Common myeloid progenitor, CD34-positive (primary cell): Measurements from ENCODE around the gene ADIPOR2.

ENCODE experiments used
- CTCF ChIA-PET: fragments of 350-600 bp; sonication (Branson Sonifier 250); formaldehyde crosslinking; loops from one replicate; lab custom pipeline; 2021; ENCODE audit warnings: antibody characterized with exemption; lab: Charles Lee
- POLR2A ChIA-PET: fragments of 350-600 bp; sonication (Branson Sonifier 250); formaldehyde crosslinking; loops from one replicate; lab custom pipeline; 2021; ENCODE audit warnings: antibody characterized with exemption; lab: Charles Lee
- DNase-seq, 3 donors: peaks; one replicate each; pipeline versions ENCODE4 v3.0.0 to v3.0.0-alpha.2; 2013
- H3K27ac ChIP-seq, 2 experiments: 1 replicate in 1 of 2; 2 replicates in 1 of 2; pipeline ENCODE4 v1.7.0; 2013; ENCODE audit warnings: inconsistent platforms in 2 of 2, low read length in 2 of 2, mild to moderate bottlenecking in 2 of 2, low read depth in 1 of 2, moderate library complexity in 1 of 2; ENCODE audit not compliant: severe bottlenecking in 2 of 2, insufficient read depth in 1 of 2, poor library complexity in 1 of 2
- H3K27me3 ChIP-seq, 5 experiments: replicated peaks in 2 of 5; 1 replicate in 3 of 5; 2 replicates in 2 of 5; pipeline versions ENCODE4 v1.6.1 to v1.7.0; 2013; ENCODE audit warnings: low read length in 4 of 5, mild to moderate bottlenecking in 2 of 5, moderate library complexity in 2 of 5, inconsistent platforms in 1 of 5; ENCODE audit not compliant: insufficient read depth in 5 of 5, control insufficient read depth in 4 of 5
- H3K36me3 ChIP-seq, 4 experiments: 1 replicate in 2 of 4; 2 replicates in 2 of 4; pipeline versions ENCODE4 v1.6.1 to v1.7.0; 2013; ENCODE audit warnings: low read length in 3 of 4, control low read depth in 1 of 4, mild to moderate bottlenecking in 1 of 4; ENCODE audit not compliant: control insufficient read depth in 4 of 4, insufficient read depth in 4 of 4
- H3K4me1 ChIP-seq, 4 experiments: 1 replicate in 3 of 4; 2 replicates in 1 of 4; pipeline versions ENCODE4 v1.6.1 to v1.7.1; 2013; ENCODE audit warnings: low read length in 3 of 4, mild to moderate bottlenecking in 3 of 4, control low read depth in 1 of 4, inconsistent platforms in 1 of 4, moderate library complexity in 1 of 4; ENCODE audit not compliant: control insufficient read depth in 4 of 4, insufficient read depth in 4 of 4; ENCODE audit errors: control extremely low read depth in 1 of 4
- H3K4me3 ChIP-seq, 7 experiments: 1 replicate in 4 of 7; 2 replicates in 3 of 7; pipeline versions ENCODE4 v1.5.1 to v1.7.0; 2013; ENCODE audit warnings: mild to moderate bottlenecking in 7 of 7, low read length in 6 of 7, moderate library complexity in 6 of 7, inconsistent platforms in 2 of 7, low read depth in 2 of 7, control low read depth in 1 of 7; ENCODE audit not compliant: insufficient read depth in 4 of 7, control insufficient read depth in 1 of 7; ENCODE audit errors: extremely low read depth in 1 of 7
- H3K9me3 ChIP-seq, 5 experiments: 1 replicate in 4 of 5; 2 replicates in 1 of 5; pipeline versions ENCODE4 v1.6.1 to v1.7.1; 2013; ENCODE audit warnings: low read length in 4 of 5, mild to moderate bottlenecking in 2 of 5, inconsistent platforms in 1 of 5, low read depth in 1 of 5, moderate library complexity in 1 of 5; ENCODE audit not compliant: control insufficient read depth in 4 of 5, insufficient read depth in 2 of 5; ENCODE audit errors: control extremely low read depth in 1 of 5
- WGBS: methylation state at CpG from one replicate; pipeline ENCODE4 v1.1.5; 2013; ENCODE audit not compliant: insufficient coverage; 5-methylcytosine and 5-hydroxymethylcytosine counted together

The ADIPOR2 gene

DNA sequence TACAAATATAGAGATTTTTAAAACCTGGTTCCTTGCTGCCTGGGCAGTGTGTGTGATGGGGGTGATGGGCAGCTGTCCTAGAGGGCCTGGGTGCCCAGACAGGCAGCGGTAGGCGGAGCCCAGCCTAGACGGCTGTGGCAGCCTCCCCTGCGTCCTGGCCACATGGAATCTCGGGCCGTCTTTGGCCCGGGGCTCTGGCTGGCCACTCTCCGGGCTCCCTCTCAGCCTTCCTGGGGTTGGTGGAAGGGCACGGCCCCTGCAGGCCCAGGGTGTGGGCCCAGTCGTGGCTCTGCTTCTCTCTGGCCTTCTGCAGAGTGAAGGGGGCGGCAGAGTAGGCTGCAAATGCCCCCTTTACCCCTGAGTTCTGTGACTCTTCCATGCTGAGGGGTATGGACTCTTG is 131.8 kb downstream of the ADIPOR2 start:
- H3K27ac ChIP-seq = no peak overlapping the region
- peaks cover 0 to 42% (median 24%) of the 10 kb centered on the region in 5 experiments for H3K27me3 ChIP-seq
- 94% methylated on average over 10 of the region's 11 CpGs for WGBS
- no peaks in the 10 kb centered on the region for H3K36me3 ChIP-seq
- peaks cover 0 to 5% (median 2%) of the 10 kb centered on the region in 4 experiments for H3K4me1 ChIP-seq
- CTCF ChIA-PET = interaction anchor here (1.4 kb wide), 1 partner anchor 27 kb away, joined by 3 read pairs; no protein-coding TSS in a partner anchor
- POLR2A ChIA-PET = no interaction called here
- H3K4me3 ChIP-seq = no peak overlapping the region
- DNase-seq = no peak
- H3K9me3 ChIP-seq = no peaks in the 10 kb centered on the region

DNA sequence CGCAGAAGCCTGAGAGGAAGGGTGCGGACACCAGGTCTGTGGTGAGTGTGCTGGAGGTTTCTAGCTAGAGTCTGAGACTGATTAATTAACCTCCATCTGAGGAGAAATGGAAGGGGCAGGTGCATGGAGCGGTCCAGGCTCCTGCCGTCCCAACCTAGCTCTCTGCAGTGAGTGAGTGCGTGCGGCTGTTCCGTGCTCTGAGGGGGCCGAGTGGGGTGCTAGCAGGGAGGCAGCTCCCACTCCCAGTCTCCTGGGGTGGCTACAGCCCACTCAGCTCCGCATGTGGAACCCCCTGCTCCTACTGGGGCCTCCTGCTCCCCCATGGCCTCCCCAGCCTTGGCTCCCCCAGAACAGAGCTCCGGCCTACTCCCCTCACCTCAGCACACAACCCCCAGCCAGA is 132.4 kb downstream of the ADIPOR2 start:
- POLR2A ChIA-PET = no interaction called here
- no peak for DNase-seq
- Histone ChIP-seq H3K9me3 (no peaks in the 10 kb centered on the region), H3K36me3 (no peaks in the 10 kb centered on the region), H3K4me1 (peaks cover 0 to 5% (median 2%) of the 10 kb centered on the region in 4 experiments), H3K27ac (no peak overlapping the region), H3K27me3 (peaks cover 0 to 42% (median 24%) of the 10 kb centered on the region in 5 experiments), H3K4me3 (no peak overlapping the region)
- 96% methylated on average over 8 of the region's 10 CpGs for WGBS
- CTCF ChIA-PET = interaction anchor here (0.8 to 1.4 kb wide), 2 partner anchors 28 to 109 kb away, joined by 3 read pairs; no protein-coding TSS in a partner anchor

DNA sequence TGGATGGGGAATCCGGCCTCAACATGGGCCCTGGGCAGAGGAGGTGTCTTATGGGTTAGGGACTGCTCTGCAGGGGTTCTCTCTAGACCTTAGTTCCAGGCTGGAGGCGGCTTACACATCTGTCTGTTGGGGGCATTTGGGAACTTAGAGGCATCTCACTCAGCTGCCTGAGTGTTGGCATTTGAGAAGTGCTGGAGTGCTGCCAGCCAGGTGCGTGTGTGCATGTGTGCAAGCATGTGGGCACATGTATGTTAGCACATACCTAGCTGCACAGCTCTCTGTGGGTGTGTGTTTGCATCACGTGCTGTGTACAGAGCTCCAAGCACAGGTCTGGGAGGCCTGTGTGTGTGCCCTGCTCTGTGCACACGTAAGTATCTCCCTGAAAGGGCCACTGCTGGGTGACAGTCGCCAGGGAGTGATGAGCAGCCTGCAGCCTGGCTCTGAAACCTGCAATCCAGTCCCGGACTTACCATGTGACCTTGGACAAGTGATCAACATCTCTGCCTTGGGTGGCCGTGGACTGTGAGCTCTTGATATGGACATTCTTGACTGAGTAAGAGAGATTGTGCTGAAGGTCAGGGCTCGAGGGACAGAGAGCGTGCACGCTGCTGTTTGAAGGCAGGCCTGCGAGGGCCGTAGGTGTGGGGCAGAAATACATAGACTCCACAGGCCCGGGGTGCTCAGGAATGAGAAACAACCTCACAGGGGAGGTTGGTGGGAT is 134.7 kb downstream of the ADIPOR2 start:
- 97% methylated on average over 14 of the region's 14 CpGs for WGBS

DNA sequence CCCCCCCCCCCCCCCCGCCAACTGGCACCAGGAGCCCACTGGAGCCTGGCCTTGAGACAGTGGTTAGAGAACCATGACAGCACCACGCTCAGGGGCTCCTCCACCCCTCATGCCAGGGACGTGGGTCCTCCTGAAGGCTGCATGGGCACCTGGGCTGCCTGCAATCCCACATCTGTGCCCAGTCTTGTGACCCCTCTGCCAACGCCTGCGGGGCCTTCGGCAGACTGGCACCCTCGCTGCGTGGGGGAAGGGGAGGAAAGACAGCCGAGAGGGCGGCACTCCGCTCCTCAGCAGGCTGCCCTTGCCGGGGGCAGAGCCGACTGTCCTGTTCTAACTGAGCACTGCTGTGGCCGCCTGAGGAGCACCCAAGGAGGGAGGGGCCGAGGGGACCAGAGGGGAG is 135.5 kb downstream of the ADIPOR2 start:
- no peaks in the 10 kb centered on the region for H3K4me1 ChIP-seq
- ChIA-PET CTCF (interaction anchor here (1.5 kb wide), 1 partner anchor 28 kb away, joined by 3 read pairs; no protein-coding TSS in a partner anchor), POLR2A (no interaction called here)
- H3K4me3 ChIP-seq = no peak overlapping the region
- H3K27ac ChIP-seq = no peak overlapping the region
- H3K27me3 ChIP-seq = peaks cover 0 to 42% (median 18%) of the 10 kb centered on the region in 5 experiments
- WGBS = 89% methylated on average over 9 of the region's 15 CpGs
- no peaks in the 10 kb centered on the region for H3K36me3 ChIP-seq
- H3K9me3 ChIP-seq = no peaks in the 10 kb centered on the region
- no peak for DNase-seq

More for the DNA sequence above, 134.7 kb downstream of the ADIPOR2 start:
- H3K27me3 ChIP-seq = peaks cover 0 to 42% (median 16%) of the 10 kb centered on the region in 5 experiments
- CTCF ChIA-PET = interaction anchor here (1.0 to 1.5 kb wide), 2 partner anchors 27 to 114 kb away, joined by 3 to 4 read pairs; no protein-coding TSS in a partner anchor
- peaks cover 0 to 1% (median 0%) of the 10 kb centered on the region in 4 experiments for H3K4me1 ChIP-seq
- no peaks in the 10 kb centered on the region for H3K36me3 ChIP-seq
- no peaks in the 10 kb centered on the region for H3K9me3 ChIP-seq
- DNase-seq = no peak
- POLR2A ChIA-PET = no interaction called here
- H3K27ac ChIP-seq = no peak overlapping the region
- no peak overlapping the region for H3K4me3 ChIP-seq

DNA sequence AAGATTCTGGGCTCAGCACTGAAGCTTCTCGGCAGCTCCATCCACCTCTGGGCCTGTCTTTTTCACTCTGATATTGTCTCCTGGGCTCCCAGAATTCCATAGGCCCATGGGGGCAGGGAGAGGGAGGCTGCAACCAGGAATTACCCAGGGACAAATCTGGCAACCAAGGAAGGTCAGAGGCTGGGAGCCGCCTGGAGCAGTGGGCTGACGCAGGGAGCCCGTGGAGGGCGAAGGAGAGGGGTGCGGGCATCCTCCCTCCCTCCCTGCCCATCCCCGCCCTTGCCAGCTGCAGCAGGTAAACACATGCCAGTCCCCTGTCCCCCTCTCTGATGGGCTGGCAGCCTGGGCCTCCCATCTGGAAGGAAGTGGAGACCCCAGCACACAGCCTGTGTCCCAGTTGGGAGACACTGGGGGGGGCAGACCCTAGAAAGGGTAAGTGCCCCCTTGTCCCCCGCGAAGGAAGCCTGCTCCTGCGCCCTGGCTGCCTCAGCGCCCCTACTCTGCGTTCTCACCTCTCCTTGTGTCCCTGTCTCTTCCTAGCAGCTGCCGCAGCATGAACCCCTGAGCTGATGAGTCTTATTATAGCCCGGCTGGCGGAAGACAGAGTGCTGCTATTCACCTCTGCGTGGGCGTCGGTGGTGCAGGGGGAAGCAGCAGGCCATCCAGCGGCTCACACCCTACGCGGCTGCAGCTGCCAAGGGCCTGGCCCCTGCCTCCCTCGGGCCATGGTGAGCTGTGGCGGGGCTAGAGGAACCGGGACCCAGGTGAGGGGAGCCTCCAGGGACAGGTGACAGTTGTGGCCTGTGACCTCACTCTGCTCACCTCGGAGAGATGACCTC is 136.2 kb downstream of the ADIPOR2 start:
- CTCF ChIA-PET = no interaction called here
- no peak overlapping the region for H3K4me3 ChIP-seq
- no peak for DNase-seq
- no peak overlapping the region for H3K27ac ChIP-seq
- H3K4me1 ChIP-seq = no peaks in the 10 kb centered on the region
- H3K36me3 ChIP-seq = no peaks in the 10 kb centered on the region
- H3K9me3 ChIP-seq = no peaks in the 10 kb centered on the region
- POLR2A ChIA-PET = no interaction called here
- 83% methylated on average over 25 of the region's 25 CpGs for WGBS
- peaks cover 0 to 42% (median 20%) of the 10 kb centered on the region in 5 experiments for H3K27me3 ChIP-seq

DNA sequence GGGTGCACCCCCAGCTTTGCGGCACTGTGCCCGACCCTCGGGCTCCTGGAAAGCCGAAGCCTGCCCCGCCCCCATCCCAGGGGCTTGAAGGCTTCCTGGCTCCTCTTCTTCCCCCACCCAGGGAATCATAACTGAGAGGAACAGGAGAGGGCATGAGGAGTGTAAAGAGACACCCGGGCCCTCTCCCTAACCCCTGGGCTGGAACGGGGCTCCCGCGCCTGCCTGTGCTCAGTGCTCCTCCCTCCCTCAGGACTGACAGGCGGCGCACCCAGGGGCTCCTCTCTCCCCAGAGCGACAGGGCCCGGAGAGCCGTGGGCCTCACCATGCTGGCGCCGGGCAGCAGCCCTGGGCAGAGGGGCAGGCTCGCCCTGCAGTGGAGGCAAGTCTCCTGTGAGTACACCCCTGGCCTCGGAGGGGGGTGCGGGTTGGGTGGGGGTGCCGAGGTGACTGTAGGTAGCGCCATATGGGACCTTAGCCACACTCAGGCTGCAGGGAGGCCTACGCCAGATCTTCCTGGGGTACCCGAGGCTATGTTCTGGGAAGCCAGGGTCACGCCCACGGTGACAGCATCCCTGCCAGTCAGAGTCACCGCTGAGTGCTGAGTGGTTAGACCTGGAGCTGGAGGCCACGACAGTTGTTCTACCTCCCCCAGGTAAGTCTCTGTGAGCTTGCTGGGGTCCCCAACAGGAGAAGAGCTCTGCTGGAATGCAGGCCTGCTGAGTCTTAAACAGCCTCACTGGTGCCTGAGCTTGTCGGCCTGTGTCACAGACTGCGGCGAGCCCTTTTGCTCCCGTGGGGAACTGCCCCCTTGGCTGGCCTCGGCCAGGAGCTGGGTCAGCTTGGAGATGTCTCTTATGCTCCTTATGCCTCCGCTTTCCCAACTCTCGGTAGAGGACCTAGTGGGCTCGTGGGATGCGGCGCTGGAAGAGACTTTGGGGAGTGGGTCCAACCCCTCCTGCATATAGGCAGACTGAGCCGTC is 137.2 kb downstream of the ADIPOR2 start:
- no peak for DNase-seq
- POLR2A ChIA-PET = no interaction called here
- Histone ChIP-seq H3K4me1 (no peaks in the 10 kb centered on the region), H3K9me3 (no peaks in the 10 kb centered on the region), H3K4me3 (no peak overlapping the region), H3K27me3 (peaks cover 0 to 44% (median 16%) of the 10 kb centered on the region in 5 experiments), H3K36me3 (no peaks in the 10 kb centered on the region), H3K27ac (no peak overlapping the region)
- 94% methylated on average over 25 of the region's 38 CpGs for WGBS
- CTCF ChIA-PET = no interaction called here
